Activated CD4-positive, alpha-beta T cell treated with anti-CD3 and anti-CD28 coated beads, Interleukin-2, amount 10 ng/mL, durations not matched to agents 24 days and 14 days (primary cell): ENCODE results near the gene RPA3. TPM values are rescaled to one million over a fixed set of nuclear protein-coding genes. Genes with fewer than 3 reads are reported as not detected.

Experiments used
- DNase-seq: peaks from one replicate; pipeline ENCODE4 v3.0.0; 2022
- H3K27ac Mint-ChIP-seq: one replicate; pipeline ENCODE4 v1.8.0; 2022; ENCODE audit warnings: mild to moderate bottlenecking, mixed read lengths
- H3K27me3 Mint-ChIP-seq: one replicate; pipeline ENCODE4 v1.8.0; 2022; ENCODE audit warnings: mixed read lengths
- H3K36me3 Mint-ChIP-seq: one replicate; pipeline ENCODE4 v1.8.0; 2022; ENCODE audit warnings: low read depth, mild to moderate bottlenecking, mixed read lengths
- H3K4me1 Mint-ChIP-seq: one replicate; pipeline ENCODE4 v1.8.0; 2021; ENCODE audit warnings: mixed read lengths
- H3K4me3 Mint-ChIP-seq: one replicate; pipeline ENCODE4 v1.8.0; 2022; ENCODE audit warnings: mild to moderate bottlenecking, moderate library complexity, mixed read lengths
- H3K9me3 Mint-ChIP-seq: one replicate; pipeline ENCODE4 v1.8.0; 2021; ENCODE audit warnings: mixed read lengths
- intact Hi-C: fragments of 100-400 bp; cut with micrococcal nuclease; formaldehyde crosslinking; loops from one replicate; pipeline ENCODE4 v1.15.1; 2023
- total RNA-seq: library from RNA; stranded (reverse); gene quantifications from 2 replicates; pipeline ENCODE4 v1.2.3, GENCODE V29; 2022

Gene RPA3
- total RNA-seq, 1 donor from 2014 or later, result 93.0 TPM

GRCh38 chr7:7614018-7614741 lies 104.2 kb downstream of the RPA3 start:
- DNase-seq, result no peak
- Mint-ChIP-seq H3K9me3 (no peaks in the 10 kb centered on the region), H3K27me3 (peaks cover 2% of the 10 kb centered on the region), H3K4me1 (peaks cover 6% of the 10 kb centered on the region), H3K27ac (no peak overlapping the region), H3K4me3 (no peak overlapping the region), H3K36me3 (peaks cover 4% of the 10 kb centered on the region)
- intact Hi-C loops, result no loop called here

GRCh38 chr7:7613210-7613609 lies 105.2 kb downstream of the RPA3 start:
- Mint-ChIP-seq H3K27ac (no peak overlapping the region), H3K9me3 (no peaks in the 10 kb centered on the region), H3K36me3 (peaks cover 4% of the 10 kb centered on the region), H3K4me1 (peaks cover 6% of the 10 kb centered on the region), H3K4me3 (no peak overlapping the region), H3K27me3 (no peaks in the 10 kb centered on the region)
- DNase-seq, result no peak
- intact Hi-C loops, result no loop called here

GRCh38 chr7:7612519-7612918 lies 105.9 kb downstream of the RPA3 start:
- peaks cover 9% of the 10 kb centered on the region for H3K36me3 Mint-ChIP-seq
- H3K27me3 Mint-ChIP-seq, result no peaks in the 10 kb centered on the region
- H3K4me1 Mint-ChIP-seq, result peaks cover 4% of the 10 kb centered on the region
- no peak overlapping the region for H3K4me3 Mint-ChIP-seq
- DNase-seq, result no peak
- no peak overlapping the region for H3K27ac Mint-ChIP-seq
- H3K9me3 Mint-ChIP-seq, result no peaks in the 10 kb centered on the region
- intact Hi-C loops, result no loop called here

DNA sequence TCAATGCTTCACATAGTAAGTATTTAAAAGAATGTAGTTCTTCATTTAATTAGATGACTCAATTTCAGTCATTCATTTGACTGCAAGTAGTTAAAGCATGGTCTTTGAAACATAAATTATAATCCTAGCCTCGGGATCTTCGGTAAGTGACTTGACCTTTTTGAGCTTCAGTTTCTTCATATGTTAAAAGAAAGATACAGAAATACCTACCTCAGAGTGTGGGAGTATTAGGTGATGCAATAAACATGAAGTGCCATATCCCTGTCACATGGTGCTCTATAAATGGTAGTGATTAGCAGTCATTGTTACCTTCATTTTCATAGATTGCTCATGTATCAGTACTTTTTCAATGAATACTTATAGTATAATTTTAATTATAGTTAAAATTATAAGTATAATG lies 109.1 kb downstream of the RPA3 start:
- H3K36me3 Mint-ChIP-seq, result peaks cover 19% of the 10 kb centered on the region
- H3K27ac Mint-ChIP-seq, result no peak overlapping the region
- H3K4me1 Mint-ChIP-seq, result no peaks in the 10 kb centered on the region
- no peak for DNase-seq
- H3K27me3 Mint-ChIP-seq, result no peaks in the 10 kb centered on the region
- no peak overlapping the region for H3K4me3 Mint-ChIP-seq
- intact Hi-C loops, result no loop called here
- H3K9me3 Mint-ChIP-seq, result no peaks in the 10 kb centered on the region

- DNase-seq, result no peak
- H3K4me3 Mint-ChIP-seq, result no peak overlapping the region
- no peaks in the 10 kb centered on the region for H3K9me3 Mint-ChIP-seq
- H3K27ac Mint-ChIP-seq, result no peak overlapping the region
- H3K4me1 Mint-ChIP-seq, result no peaks in the 10 kb centered on the region
- intact Hi-C loops, result no loop called here
- H3K36me3 Mint-ChIP-seq, result peaks cover 19% of the 10 kb centered on the region
- H3K27me3 Mint-ChIP-seq, result no peaks in the 10 kb centered on the region
These were observed 111.4 kb downstream of the RPA3 start for GRCh38 chr7:7607010-7607409.

DNA sequence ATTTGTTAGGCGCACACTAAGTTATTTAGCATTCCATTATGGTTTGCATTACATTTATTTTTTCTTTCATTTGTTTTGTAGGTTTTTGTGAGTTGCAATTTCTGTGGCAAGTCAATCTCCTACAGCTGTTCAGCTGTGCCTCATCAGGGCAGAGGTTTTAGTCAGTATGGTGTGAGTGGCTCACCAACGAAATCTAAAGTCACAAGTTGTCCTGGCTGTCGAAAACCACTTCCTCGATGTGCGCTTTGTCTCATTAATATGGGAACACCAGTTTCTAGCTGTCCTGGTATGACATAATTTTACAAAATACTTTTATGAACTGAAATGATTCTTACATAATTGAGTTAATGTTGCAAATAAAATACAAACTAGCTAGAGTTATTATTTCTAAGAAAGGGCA lies 122.2 kb downstream of the RPA3 start:
- intact Hi-C loops, result loop anchor here (5.0 kb wide), 1 partner anchor 701 kb away; no protein-coding TSS in a partner anchor
- peaks cover 36% of the 10 kb centered on the region for H3K36me3 Mint-ChIP-seq
- H3K27ac Mint-ChIP-seq, result no peak overlapping the region
- H3K9me3 Mint-ChIP-seq, result peaks cover 5% of the 10 kb centered on the region
- H3K4me3 Mint-ChIP-seq, result no peak overlapping the region
- no peaks in the 10 kb centered on the region for H3K27me3 Mint-ChIP-seq
- no peaks in the 10 kb centered on the region for H3K4me1 Mint-ChIP-seq
- DNase-seq, result no peak

DNA sequence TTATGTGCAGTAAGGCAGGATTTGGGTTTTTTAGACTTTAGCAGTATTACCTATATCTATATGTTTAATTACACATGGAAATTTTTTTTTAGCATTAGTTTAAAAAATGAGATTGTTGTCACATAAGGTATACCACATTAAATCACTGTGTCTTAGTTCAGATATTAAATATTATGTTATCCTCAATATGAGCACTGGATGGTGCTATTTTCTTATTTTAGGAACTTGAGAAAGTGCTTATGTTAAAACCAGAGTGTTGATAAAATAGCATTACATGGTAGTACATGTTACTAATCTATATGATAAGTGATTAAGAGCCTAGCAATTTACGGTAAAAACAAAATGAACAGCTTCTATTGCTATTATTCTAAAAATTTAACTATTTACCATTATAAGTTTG lies 123.0 kb downstream of the RPA3 start:
- Mint-ChIP-seq H3K9me3 (no peaks in the 10 kb centered on the region), H3K27me3 (no peaks in the 10 kb centered on the region)

More for the DNA sequence above, 123.0 kb downstream of the RPA3 start:
- intact Hi-C loops, result loop anchor here (1.0 to 5.0 kb wide), 3 partner anchors 165 to 702 kb away; no protein-coding TSS in a partner anchor
- peaks cover 35% of the 10 kb centered on the region for H3K36me3 Mint-ChIP-seq
- peaks cover 3% of the 10 kb centered on the region for H3K4me1 Mint-ChIP-seq
- DNase-seq, result no peak
- H3K4me3 Mint-ChIP-seq, result no peak overlapping the region
- no peak overlapping the region for H3K27ac Mint-ChIP-seq

Other genes starting within 250 kb of the RPA3 start
- gene COL28A1, start 182.7 kb downstream of the RPA3 start, total RNA-seq, result not detected in 2 replicates
- 33.3 and 34.7 TPM in 2 replicates for gene MIOS, start 151.7 kb downstream of the RPA3 start, total RNA-seq
- gene UMAD1, start 77.9 kb downstream of the RPA3 start, total RNA-seq, result 11.8 and 12.4 TPM in 2 replicates